H9 (cell line): ENCODE data around the gene PUS10. TPM values are rescaled to one million over a fixed set of nuclear protein-coding genes. Genes with fewer than 3 reads are reported as not detected.

Experiments
- DNase-seq: peaks from one replicate; pipeline ENCODE4 v3.0.0-alpha.2; 2017
- H2AFZ ChIP-seq: one replicate; pipeline ENCODE4 v1.6.1; 2013; ENCODE audit warnings: mild to moderate bottlenecking, low read length, control low read depth, moderate library complexity
- H2AK5ac ChIP-seq: 2 replicates; pipeline ENCODE4 v1.6.1; 2013; ENCODE audit warnings: low read length, control low read depth, mixed read lengths; ENCODE audit not compliant: insufficient read length
- H2BK120ac ChIP-seq: one replicate; pipeline ENCODE4 v1.6.1; 2013; ENCODE audit warnings: low read depth, mild to moderate bottlenecking, low read length, control low read depth, inconsistent platforms; ENCODE audit not compliant: poor library complexity, severe bottlenecking
- H2BK12ac ChIP-seq: 2 replicates; pipeline ENCODE4 v1.6.1; 2013; ENCODE audit warnings: low read length, control low read depth, mixed read lengths, low read depth; ENCODE audit not compliant: insufficient read length
- H2BK15ac ChIP-seq: 2 replicates; pipeline ENCODE4 v1.6.1; 2013; ENCODE audit warnings: low read depth, low read length, control low read depth
- H2BK20ac ChIP-seq: one replicate; pipeline ENCODE4 v1.6.1; 2013; ENCODE audit warnings: low read depth, mild to moderate bottlenecking, low read length, control low read depth, inconsistent platforms; ENCODE audit not compliant: poor library complexity, severe bottlenecking
- H2BK5ac ChIP-seq: 2 replicates; pipeline ENCODE4 v1.6.1; 2013; ENCODE audit warnings: low read length, control low read depth, mixed read lengths; ENCODE audit not compliant: insufficient read length
- H3K14ac ChIP-seq: 2 replicates; pipeline ENCODE4 v1.6.1; 2013; ENCODE audit warnings: low read length, control low read depth; ENCODE audit not compliant: insufficient read depth
- H3K18ac ChIP-seq: 2 replicates; pipeline ENCODE4 v1.6.1; 2013; ENCODE audit warnings: low read depth, mild to moderate bottlenecking, mixed read lengths, low read length, control low read depth; ENCODE audit not compliant: insufficient read length
- H3K23ac ChIP-seq: 2 replicates; pipeline ENCODE4 v1.6.1; 2013; ENCODE audit warnings: low read length, control low read depth, mixed read lengths, low read depth; ENCODE audit not compliant: insufficient read length
- H3K23me2 ChIP-seq: 2 replicates; pipeline ENCODE4 v1.6.1; 2013; ENCODE audit warnings: low read depth, mild to moderate bottlenecking, mixed read lengths, low read length, control low read depth; ENCODE audit not compliant: insufficient read length, poor library complexity, severe bottlenecking
- H3K27ac ChIP-seq: 2 replicates; pipeline ENCODE4 v1.5.1; 2013; ENCODE audit warnings: low read length, control low read depth, mixed read lengths, low read depth; ENCODE audit not compliant: insufficient read length
- H3K27me3 ChIP-seq: 2 replicates; pipeline ENCODE4 v1.6.1; 2013; ENCODE audit warnings: low read length, control low read depth, inconsistent platforms; ENCODE audit not compliant: insufficient read depth
- H3K4ac ChIP-seq: 2 replicates; pipeline ENCODE4 v1.6.1; 2013; ENCODE audit warnings: low read depth, mild to moderate bottlenecking, control low read depth, inconsistent platforms, low read length, moderate library complexity
- H3K4me1 ChIP-seq: 2 replicates; pipeline ENCODE4 v1.6.1; 2013; ENCODE audit warnings: low read length, control low read depth, inconsistent platforms; ENCODE audit not compliant: insufficient read depth
- H3K4me2 ChIP-seq: 2 replicates; pipeline ENCODE4 v1.6.1; 2013; ENCODE audit warnings: low read length, control low read depth, mixed read lengths; ENCODE audit not compliant: insufficient read length, insufficient read depth
- H3K56ac ChIP-seq: 2 replicates; pipeline ENCODE4 v1.6.1; 2013; ENCODE audit warnings: low read depth, mild to moderate bottlenecking, mixed read lengths, low read length, control low read depth; ENCODE audit not compliant: insufficient read length
- H3K79me1 ChIP-seq: 2 replicates; pipeline ENCODE4 v1.6.1; 2013; ENCODE audit warnings: low read depth, mild to moderate bottlenecking, moderate library complexity, low read length, control low read depth, inconsistent platforms; ENCODE audit not compliant: insufficient read depth, poor library complexity, severe bottlenecking
- H3K79me2 ChIP-seq: 2 replicates; pipeline ENCODE4 v1.6.1; 2013; ENCODE audit warnings: low read length, control low read depth, inconsistent platforms; ENCODE audit not compliant: insufficient read depth
- H3K9ac ChIP-seq: 2 replicates; pipeline ENCODE4 v1.6.1; 2013; ENCODE audit warnings: low read length, control low read depth, mixed read lengths; ENCODE audit not compliant: insufficient read length; ENCODE audit errors: extremely low read depth
- H3K9me3 ChIP-seq: one replicate; pipeline ENCODE4 v1.6.1; 2013; ENCODE audit warnings: low read depth, low read length, inconsistent platforms; ENCODE audit not compliant: control insufficient read depth
- H3T11ph ChIP-seq: one replicate; pipeline ENCODE4 v1.6.1; 2013; ENCODE audit warnings: mild to moderate bottlenecking, low read length, control low read depth, inconsistent platforms
- H4K20me1 ChIP-seq: one replicate; pipeline ENCODE4 v1.6.1; 2013; ENCODE audit not compliant: control insufficient read depth, insufficient read length, insufficient read depth
- H4K5ac ChIP-seq: 2 replicates; pipeline ENCODE4 v1.6.1; 2013; ENCODE audit warnings: low read depth, mild to moderate bottlenecking, mixed read lengths, low read length, control low read depth; ENCODE audit not compliant: insufficient read length
- H4K8ac ChIP-seq: replicated peaks from 2 replicates; pipeline ENCODE4 v1.6.1; 2013; ENCODE audit warnings: low read length, control low read depth, mixed read lengths, low read depth; ENCODE audit not compliant: insufficient read length
- H4K91ac ChIP-seq: 2 replicates; pipeline ENCODE4 v1.6.1; 2013; ENCODE audit warnings: low read depth, mild to moderate bottlenecking, moderate library complexity, mixed read lengths, low read length, control low read depth; ENCODE audit not compliant: insufficient read length
- H3K27ac Mint-ChIP-seq, 3 experiments: 2 replicates in 2 of 3; 3 replicates in 1 of 3; pipeline ENCODE4 v1.8.0; 2020 to 2021; ENCODE audit warnings: mixed read lengths in 3 of 3, mild to moderate bottlenecking in 1 of 3, moderate library complexity in 1 of 3
- H3K27me3 Mint-ChIP-seq: 2 replicates; pipeline ENCODE4 v1.8.0; 2021; ENCODE audit warnings: low read depth, mild to moderate bottlenecking, moderate library complexity, mixed read lengths
- H3K36me3 Mint-ChIP-seq, 3 experiments: 2 replicates in 2 of 3; 3 replicates in 1 of 3; pipeline ENCODE4 v1.8.0; 2020 to 2021; ENCODE audit warnings: low read depth in 3 of 3, mixed read lengths in 3 of 3; ENCODE audit not compliant: insufficient read depth in 1 of 3
- H3K4me1 Mint-ChIP-seq, 2 experiments: 2 replicates each; pipeline ENCODE4 v1.8.0; 2020; ENCODE audit warnings: mixed read lengths in 2 of 2
- H3K4me3 Mint-ChIP-seq, 2 experiments: 2 replicates in 1 of 2; 3 replicates in 1 of 2; pipeline ENCODE4 v1.8.0; 2020 to 2021; ENCODE audit warnings: mild to moderate bottlenecking in 2 of 2, mixed read lengths in 2 of 2, moderate library complexity in 1 of 2
- H3K9me3 Mint-ChIP-seq, 2 experiments: 2 replicates in 1 of 2; 3 replicates in 1 of 2; pipeline ENCODE4 v1.8.0; 2020; ENCODE audit warnings: mild to moderate bottlenecking in 2 of 2, mixed read lengths in 2 of 2, moderate library complexity in 1 of 2
- total RNA-seq: library from RNA; stranded (reverse); gene quantifications from 2 replicates; pipeline ENCODE4 v1.2.1, GENCODE V29; 2021
- TF ChIP-seq, protein P1 (sequence below): fragments of 200-600 bp; sonication (generic); conservative IDR thresholded peaks from 3 replicates; pipeline ENCODE4 v1.8.0; 2021; ENCODE audit warnings: antibody characterized with exemption, mild to moderate bottlenecking

PUS10 gene
- total RNA-seq, 1 experiment from 2014 or later = 2.3 TPM

DNA sequence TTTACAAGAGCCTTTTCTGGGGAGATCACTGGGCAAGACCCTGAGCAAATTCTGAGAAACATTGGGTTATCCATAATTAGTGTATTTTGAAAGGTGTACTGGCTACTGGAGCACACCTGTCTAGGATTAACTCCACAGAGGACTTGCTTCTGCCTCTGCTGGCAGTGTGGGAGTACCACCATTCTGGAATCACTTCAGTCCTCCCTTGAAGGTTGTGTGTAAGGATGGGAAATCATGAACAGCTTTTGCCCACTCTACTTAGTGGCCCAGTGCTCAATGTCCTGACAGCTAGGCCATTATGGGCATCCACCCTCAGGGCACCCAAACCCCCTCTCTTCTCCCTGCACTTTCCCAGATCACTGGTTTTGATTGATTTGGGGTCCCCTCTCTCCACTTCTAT, 39.5 kb upstream of the PUS10 start:
- Histone ChIP-seq H3K79me2 (no peaks in the 10 kb centered on the region), H3K9me3 (no peaks in the 10 kb centered on the region), H3K56ac (no peak overlapping the region), H4K20me1 (no peaks in the 10 kb centered on the region), H3K79me1 (no peaks in the 10 kb centered on the region), H2AK5ac (no peak overlapping the region), H3T11ph (no peak overlapping the region), H2AFZ (no peak overlapping the region), H3K23me2 (no peaks in the 10 kb centered on the region), H2BK5ac (no peak overlapping the region), H3K4me2 (no peak overlapping the region), H3K4me1 (no peaks in the 10 kb centered on the region), H2BK20ac (no peak overlapping the region), H4K8ac (no peak overlapping the region), H4K91ac (no peak overlapping the region), H3K14ac (no peak overlapping the region), H4K5ac (no peak overlapping the region), H2BK12ac (no peak overlapping the region), H2BK120ac (no peak overlapping the region), H3K27ac (no peak overlapping the region), H2BK15ac (no peak overlapping the region), H3K27me3 (no peaks in the 10 kb centered on the region), H3K4ac (no peak overlapping the region), H3K9ac (no peak overlapping the region), H3K18ac (no peak overlapping the region), H3K23ac (no peak overlapping the region)
- H3K4me1 Mint-ChIP-seq = no peaks in the 10 kb centered on the region
- H3K27me3 Mint-ChIP-seq = no peaks in the 10 kb centered on the region
- H3K9me3 Mint-ChIP-seq = no peaks in the 10 kb centered on the region
- peaks cover 2 to 23% (median 21%) of the 10 kb centered on the region in 3 experiments; a peak in 5 of 7 replicates for H3K36me3 Mint-ChIP-seq
- H3K27ac Mint-ChIP-seq = no peak overlapping the region
- TF ChIP-seq, protein P1, sequence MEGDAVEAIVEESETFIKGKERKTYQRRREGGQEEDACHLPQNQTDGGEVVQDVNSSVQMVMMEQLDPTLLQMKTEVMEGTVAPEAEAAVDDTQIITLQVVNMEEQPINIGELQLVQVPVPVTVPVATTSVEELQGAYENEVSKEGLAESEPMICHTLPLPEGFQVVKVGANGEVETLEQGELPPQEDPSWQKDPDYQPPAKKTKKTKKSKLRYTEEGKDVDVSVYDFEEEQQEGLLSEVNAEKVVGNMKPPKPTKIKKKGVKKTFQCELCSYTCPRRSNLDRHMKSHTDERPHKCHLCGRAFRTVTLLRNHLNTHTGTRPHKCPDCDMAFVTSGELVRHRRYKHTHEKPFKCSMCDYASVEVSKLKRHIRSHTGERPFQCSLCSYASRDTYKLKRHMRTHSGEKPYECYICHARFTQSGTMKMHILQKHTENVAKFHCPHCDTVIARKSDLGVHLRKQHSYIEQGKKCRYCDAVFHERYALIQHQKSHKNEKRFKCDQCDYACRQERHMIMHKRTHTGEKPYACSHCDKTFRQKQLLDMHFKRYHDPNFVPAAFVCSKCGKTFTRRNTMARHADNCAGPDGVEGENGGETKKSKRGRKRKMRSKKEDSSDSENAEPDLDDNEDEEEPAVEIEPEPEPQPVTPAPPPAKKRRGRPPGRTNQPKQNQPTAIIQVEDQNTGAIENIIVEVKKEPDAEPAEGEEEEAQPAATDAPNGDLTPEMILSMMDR = 0 out of 3 replicates have a peak, but pooled peaks have one; percentile 17
- no peak overlapping the region for H3K4me3 Mint-ChIP-seq
- DNase-seq = no peak
